RWPE1 (cell line): ENCODE data around the gene FOXL2.

Experiments used
- CTCF ChIA-PET: fragments of 350-600 bp; sonication (Branson Sonifier 250); formaldehyde crosslinking; extraction: SDS; loops from one replicate; lab custom pipeline; 2021; lab: Yijun Ruan, JAX
- POLR2A ChIA-PET: fragments of 400-600 bp; formaldehyde crosslinking; extraction: SDS; loops from one replicate; lab custom pipeline; 2020; ENCODE audit warnings: antibody characterized with exemption; ENCODE audit not compliant: low non-redundant PET; lab: Yijun Ruan, JAX
- DNase-seq: peaks from one replicate; pipeline ENCODE4 v3.0.0; 2012; ENCODE audit warnings: low spot score
- H3K27ac ChIP-seq: fragments of 450-650 bp; 2 replicates; pipeline ENCODE4 v1.5.1; 2017
- CTCF ChIP-seq: fragments of 450-650 bp; conservative IDR thresholded peaks from 2 replicates; pipeline ENCODE4 v1.5.1; 2017; ENCODE audit warnings: low read depth, mild to moderate bottlenecking

Gene FOXL2

GRCh38 chr3:138946663-138947494, at the start of gene FOXL2, which contains the start of gene FOXL2NB:
FOXL2 (minus strand) TSS chr3:138947137; CDS start chr3:138946722, 415 bp downstream.
FOXL2NB (plus strand) TSS chr3:138947217; CDS start chr3:138947365, 148 bp downstream.
- ChIA-PET POLR2A (no interaction called here), CTCF (interaction anchor here (0.6 to 1.3 kb wide), 6 partner anchors 9 to 736 kb away, joined by 3 to 5 read pairs (median 3); no protein-coding TSS in a partner anchor)
- H3K27ac ChIP-seq: no peak within 1 kb of the TSS
- TF ChIP-seq CTCF: no peak
- no peak for DNase-seq

- H3K27ac ChIP-seq: no peak overlapping the region
- no peak for DNase-seq
- ChIA-PET POLR2A (no interaction called here), CTCF (no interaction called here)
- no peak for TF ChIP-seq CTCF
Observed at GRCh38 chr3:138995706-138996105, 48.8 kb upstream of the FOXL2 start.

GRCh38 chr3:138987181-138987580, 40.2 kb upstream of the FOXL2 start:
- no peak for DNase-seq
- ChIA-PET CTCF (no interaction called here), POLR2A (no interaction called here)
- no peak overlapping the region for H3K27ac ChIP-seq
- TF ChIP-seq CTCF: no peak

- ChIA-PET POLR2A (no interaction called here), CTCF (no interaction called here)
- no peak for TF ChIP-seq CTCF
- no peak overlapping the region for H3K27ac ChIP-seq
- DNase-seq: no peak
Observed at GRCh38 chr3:138985932-138986331, 39.0 kb upstream of the FOXL2 start.

GRCh38 chr3:138984816-138985215, 37.9 kb upstream of the FOXL2 start:
- ChIA-PET CTCF (interaction anchor here (0.7 kb wide), 1 partner anchor 174 kb away, joined by 3 read pairs; no protein-coding TSS in a partner anchor), POLR2A (no interaction called here)
- no peak for DNase-seq
- no peak for TF ChIP-seq CTCF
- no peak overlapping the region for H3K27ac ChIP-seq

GRCh38 chr3:138976047-138976446, 29.1 kb upstream of the FOXL2 start:
- H3K27ac ChIP-seq: no peak overlapping the region
- no peak for DNase-seq
- POLR2A ChIA-PET: no interaction called here
- CTCF ChIA-PET: no interaction called here
- TF ChIP-seq CTCF: no peak
